Stomach (tissue), 9 donors: Measurements from ENCODE around the gene GRAMD4. TPM values are rescaled to one million over a fixed set of nuclear protein-coding genes. Genes with fewer than 3 reads are reported as not detected.

Experiments used
- DNase-seq, 2 donors: peaks; one replicate each; pipeline versions ENCODE4 v3.0.0 to v3.0.0-alpha.2; 2013 to 2019
- H3K27ac ChIP-seq, 5 donors: fragments of 200-600 bp in 4 of 5; sonication (generic) in 4 of 5; one replicate each; pipeline ENCODE4 v1.5.1; 2013 to 2019; ENCODE audit warnings: mild to moderate bottlenecking in 1 of 5, moderate library complexity in 1 of 5
- H3K27me3 ChIP-seq, 3 donors: fragments of 200-600 bp; sonication (generic); one replicate each; pipeline ENCODE4 v1.5.1; 2017 to 2019; ENCODE audit warnings: mixed run types in 1 of 3
- H3K36me3 ChIP-seq, 4 donors: fragments of 200-600 bp; sonication (generic); 1 replicate in 3 of 4; 2 replicates in 1 of 4; pipeline ENCODE4 v1.5.1; 2016 to 2019
- H3K4me1 ChIP-seq, 4 donors: fragments of 200-600 bp; sonication (generic); one replicate each; pipeline ENCODE4 v1.5.1; 2016 to 2019
- H3K4me3 ChIP-seq, 4 donors: fragments of 200-600 bp; sonication (generic) in 3 of 4; one replicate each; pipeline ENCODE4 v1.5.1; 2016 to 2019; ENCODE audit warnings: mild to moderate bottlenecking in 1 of 4
- H3K9me3 ChIP-seq, 4 donors: fragments of 200-600 bp; sonication (generic); one replicate each; pipeline ENCODE4 v1.5.1; 2016 to 2019
- CTCF ChIP-seq, 7 experiments: fragments of 450-650 bp in 4 of 7; fragments of 200-600 bp in 3 of 7; sonication (generic) in 3 of 7; IDR thresholded peaks; one replicate each; pipeline ENCODE4 v1.5.1; 2016 to 2019; ENCODE audit warnings: antibody characterized with exemption in 7 of 7, control low read depth in 2 of 7, mild to moderate bottlenecking in 1 of 7
- EP300 ChIP-seq: sonication (generic); formaldehyde crosslinking; IDR thresholded peaks from one replicate; pipeline ENCODE4 v1.6.1; 2017; ENCODE audit warnings: antibody characterized with exemption
- POLR2A ChIP-seq, 4 donors: fragments of 450-650 bp; IDR thresholded peaks; one replicate each; pipeline ENCODE4 v1.6.1; 2016; ENCODE audit warnings: antibody characterized with exemption in 4 of 4, control low read depth in 2 of 4, mild to moderate bottlenecking in 1 of 4, moderate library complexity in 1 of 4
- POLR2AphosphoS5 ChIP-seq, 3 donors: sonication (generic); formaldehyde crosslinking; IDR thresholded peaks; one replicate each; pipeline ENCODE4 v1.6.1; 2016; ENCODE audit warnings: antibody characterized with exemption in 3 of 3
- WGBS, 5 donors: extraction: QIAGEN DNeasy Blood & Tissue Kit in 3 of 5; methylation state at CpG; one replicate each; pipeline versions ENCODE4 v1.1.5 to v1.1.7; 2013 to 2018; 5-methylcytosine and 5-hydroxymethylcytosine counted together
- intact Hi-C: fragments of 100-400 bp; cut with DNase I; formaldehyde crosslinking; loops from one replicate; pipeline ENCODE4 v1.15.1; 2023; ENCODE audit warnings: low total_unique reads
- polyA plus RNA-seq, 3 donors: library from polyadenylated mRNA; stranded (reverse); fragments of 200-250 nt; gene quantifications; one replicate each; pipeline ENCODE4 v1.2.3, GENCODE V29; 2013
- total RNA-seq, 5 donors: library from RNA; depleted of rRNA; stranded (reverse); fragments of >200 nt; gene quantifications; one replicate each; pipeline versions ENCODE4 v1.1.0 to v1.2.3, GENCODE V29; 2014 to 2016
- donor health status: healthy with polysubstance abuse.
- donor health status: Bipolar disorder and iron deficiency.
- donor health status: healthy.

The GRAMD4 gene
- total and polyA plus RNA-seq, 8 donors, result 7.4 to 452 (median 21.0) TPM

GRCh38 chr22:46575911-46576555 lies 44.2 kb upstream of the GRAMD4 start:
- intact Hi-C loops, result no loop called here
- no peaks in the 10 kb centered on the region for H3K27me3 ChIP-seq
- WGBS, 5 donors, result 32 to 47% (median 38%) methylated on average over 9 to 10 of the region's 10 CpGs
- peak overlapping the region; percentile 43 to 55 (median 50) for H3K4me3 ChIP-seq
- H3K9me3 ChIP-seq, result peaks cover 0 to 14% (median 10%) of the 10 kb centered on the region in 4 donors
- TF ChIP-seq POLR2AphosphoS5 (IDR thresholded peaks at IDR 0.05) (no peak), EP300 (no peak), CTCF (IDR thresholded peaks at IDR 0.05) (no peak), POLR2A (IDR thresholded peaks at IDR 0.05) (no peak)
- H3K27ac ChIP-seq, result peak overlapping the region; percentile 82 to 94 (median 89)
- DNase-seq, result no peak
- H3K36me3 ChIP-seq, result no peaks in the 10 kb centered on the region
- H3K4me1 ChIP-seq, result peaks cover 64 to 76% (median 74%) of the 10 kb centered on the region in 4 donors

GRCh38 chr22:46576556-46577367 lies 43.4 kb upstream of the GRAMD4 start:
- intact Hi-C loops, result no loop called here
- WGBS, 5 donors, result 0 to 3% (median 1%) methylated on average over 14 to 129 of the region's 142 CpGs

GRCh38 chr22:46577368-46578249 lies 42.6 kb upstream of the GRAMD4 start:
- Histone ChIP-seq H3K4me3 (peak overlapping the region; percentile 64 to 74 (median 72)), H3K27ac (peak overlapping the region; percentile 80 to 88 (median 83)), H3K27me3 (no peaks in the 10 kb centered on the region), H3K4me1 (peaks cover 80 to 91% (median 89%) of the 10 kb centered on the region in 4 donors), H3K9me3 (no peaks in the 10 kb centered on the region), H3K36me3 (no peaks in the 10 kb centered on the region)
- no peak for DNase-seq
- intact Hi-C loops, result no loop called here
- TF ChIP-seq CTCF (IDR thresholded peaks at IDR 0.05) (no peak), POLR2A (IDR thresholded peaks at IDR 0.05) (no peak), POLR2AphosphoS5 (IDR thresholded peaks at IDR 0.05) (no peak), EP300 (no peak)
- WGBS, 5 donors, result 2 to 6% (median 4%) methylated on average over 10 to 65 of the region's 65 CpGs

More at GRCh38 chr22:46576556-46577367, 43.4 kb upstream of the GRAMD4 start:
- Histone ChIP-seq H3K4me3 (peak overlapping the region; percentile 64 to 74 (median 72)), H3K27ac (peak overlapping the region; percentile 85 to 94 (median 89)), H3K4me1 (peaks cover 72 to 83% (median 81%) of the 10 kb centered on the region in 4 donors), H3K27me3 (no peaks in the 10 kb centered on the region), H3K36me3 (no peaks in the 10 kb centered on the region), H3K9me3 (peaks cover 0 to 6% (median 4%) of the 10 kb centered on the region in 4 donors)
- TF ChIP-seq EP300 (no peak), POLR2AphosphoS5 (IDR thresholded peaks at IDR 0.05) (no peak)
- DNase-seq, result peak; percentile 68 to 83

- WGBS, 5 donors, result 30 to 51% (median 31%) methylated on average over 9 of the region's 9 CpGs
- no peak for DNase-seq
These were observed 41.8 kb upstream of the GRAMD4 start for GRCh38 chr22:46578251-46578823.

More at GRCh38 chr22:46578251-46578823, 41.8 kb upstream of the GRAMD4 start:
- Histone ChIP-seq H3K4me3 (peak overlapping the region; percentile 64 to 74 (median 72)), H3K9me3 (no peaks in the 10 kb centered on the region), H3K4me1 (peaks cover 82 to 90% (median 90%) of the 10 kb centered on the region in 4 donors), H3K27me3 (no peaks in the 10 kb centered on the region), H3K36me3 (no peaks in the 10 kb centered on the region), H3K27ac (peak overlapping the region; percentile 80 to 88 (median 83))
- intact Hi-C loops, result no loop called here
- TF ChIP-seq POLR2A (IDR thresholded peaks at IDR 0.05), result no peak
- no peak for TF ChIP-seq EP300
- no peak for TF ChIP-seq CTCF (IDR thresholded peaks at IDR 0.05)
- TF ChIP-seq POLR2AphosphoS5 (IDR thresholded peaks at IDR 0.05), result no peak
